ENCODE measurements around the gene SNTG2. TPM values are rescaled to one million over a fixed set of nuclear protein-coding genes. Genes with fewer than 3 reads are reported as not detected.

Gene SNTG2
- total RNA-seq, 1 donor from 2014 or later, result 1.0 TPM

GRCh38 chr2:1039549-1039948 is 88.9 kb downstream of the SNTG2 start:
- intact Hi-C loops (cut with DNase I), result no loop called here

GRCh38 chr2:1041012-1041805 is 90.6 kb downstream of the SNTG2 start:
- intact Hi-C loops (cut with DNase I), result no loop called here
- no peak for DNase-seq (ENCODE audit: low spot score)

More at GRCh38 chr2:1039549-1039948, 88.9 kb downstream of the SNTG2 start:
- DNase-seq (ENCODE audit: low spot score), result no peak

- intact Hi-C loops (cut with DNase I), result no loop called here
- no peak for DNase-seq (ENCODE audit: low spot score)
Measured at GRCh38 chr2:1045109-1045508, 94.5 kb downstream of the SNTG2 start.

- DNase-seq (ENCODE audit: low spot score), result no peak
- intact Hi-C loops (cut with DNase I), result no loop called here
Measured at GRCh38 chr2:1046067-1046466, 95.4 kb downstream of the SNTG2 start.

- DNase-seq (ENCODE audit: low spot score), result no peak
- intact Hi-C loops (cut with DNase I), result no loop called here
Measured at GRCh38 chr2:1047485-1047884, 96.8 kb downstream of the SNTG2 start.

GRCh38 chr2:1049691-1050090 is 99.0 kb downstream of the SNTG2 start:
- DNase-seq (ENCODE audit: low spot score), result no peak
- intact Hi-C loops (cut with DNase I), result no loop called here

- intact Hi-C loops (cut with DNase I), result no loop called here
- no peak for DNase-seq (ENCODE audit: low spot score)
Measured at GRCh38 chr2:1051075-1051474, 100.4 kb downstream of the SNTG2 start.

GRCh38 chr2:1052771-1053191 is 102.1 kb downstream of the SNTG2 start:
- intact Hi-C loops (cut with DNase I), result no loop called here
- no peak for DNase-seq (ENCODE audit: low spot score)

- DNase-seq (ENCODE audit: low spot score), result no peak
- intact Hi-C loops (cut with DNase I), result no loop called here
Measured at GRCh38 chr2:1053786-1054185, 103.1 kb downstream of the SNTG2 start.

- intact Hi-C loops (cut with DNase I), result no loop called here
- DNase-seq (ENCODE audit: low spot score), result no peak
Measured at GRCh38 chr2:1054399-1054798, 103.8 kb downstream of the SNTG2 start.

GRCh38 chr2:1055014-1055595 is 104.5 kb downstream of the SNTG2 start:
- DNase-seq (ENCODE audit: low spot score), result no peak
- intact Hi-C loops (cut with DNase I), result no loop called here

- no peak for DNase-seq (ENCODE audit: low spot score)
- intact Hi-C loops (cut with DNase I), result no loop called here
Measured at GRCh38 chr2:1060372-1060771, 109.7 kb downstream of the SNTG2 start.

GRCh38 chr2:1060987-1061386 is 110.3 kb downstream of the SNTG2 start:
- intact Hi-C loops (cut with DNase I), result no loop called here
- DNase-seq (ENCODE audit: low spot score), result no peak

GRCh38 chr2:1068241-1068640 is 117.6 kb downstream of the SNTG2 start:
- intact Hi-C loops (cut with DNase I), result no loop called here
- DNase-seq (ENCODE audit: low spot score), result no peak

- DNase-seq (ENCODE audit: low spot score), result no peak
- intact Hi-C loops (cut with DNase I), result no loop called here
Measured at GRCh38 chr2:1068822-1069221, 118.2 kb downstream of the SNTG2 start.

- no peak for DNase-seq (ENCODE audit: low spot score)
- intact Hi-C loops (cut with DNase I), result no loop called here
Measured at GRCh38 chr2:1069847-1070246, 119.2 kb downstream of the SNTG2 start.

GRCh38 chr2:1070601-1071000 is 120.0 kb downstream of the SNTG2 start:
- DNase-seq (ENCODE audit: low spot score), result no peak
- intact Hi-C loops (cut with DNase I), result no loop called here

- intact Hi-C loops (cut with DNase I), result no loop called here
- no peak for DNase-seq (ENCODE audit: low spot score)
Measured at GRCh38 chr2:1071650-1072049, 121.0 kb downstream of the SNTG2 start.

GRCh38 chr2:1072250-1072649 is 121.6 kb downstream of the SNTG2 start:
- DNase-seq (ENCODE audit: low spot score), result no peak
- intact Hi-C loops (cut with DNase I), result no loop called here

GRCh38 chr2:1077911-1078310 is 127.3 kb downstream of the SNTG2 start:
- intact Hi-C loops (cut with DNase I), result no loop called here

GRCh38 chr2:1078326-1078725 is 127.7 kb downstream of the SNTG2 start:
- no peak for DNase-seq (ENCODE audit: low spot score)
- intact Hi-C loops (cut with DNase I), result no loop called here

More at GRCh38 chr2:1077911-1078310, 127.3 kb downstream of the SNTG2 start:
- DNase-seq (ENCODE audit: low spot score), result no peak

Data from cardiac septum (tissue), 1 donor.